Activated CD8-positive, alpha-beta memory T cell treated with anti-CD3 and anti-CD28 coated beads, Interleukin-2, amount 50 U/mL, for 1 hour (primary cell): ENCODE results near the gene FBXO5.
"Not testable (repeated sequence)": the region's sequence is repeated elsewhere in the genome, so short reads cannot be mapped to it uniquely, and the experiment has no call there.

Experiments used
- DNase-seq: peaks from one replicate; pipeline ENCODE4 v3.0.0-alpha.2; 2020; ENCODE audit errors: extremely low read depth

Gene FBXO5

GRCh38 chr6:152993431-152993830 is 10.6 kb upstream of the FBXO5 start:
- no peak for DNase-seq

- no peak for DNase-seq
Measured at GRCh38 chr6:152986978-152987377, 4.1 kb upstream of the FBXO5 start.

GRCh38 chr6:152985300-152985699 is 2.5 kb upstream of the FBXO5 start:
- DNase-seq, result not testable (repeated sequence)

GRCh38 chr6:152984513-152984872 is 1.7 kb upstream of the FBXO5 start:
- DNase-seq, result no peak

- DNase-seq, result peak; percentile 54
Measured at GRCh38 chr6:152983637-152984512, 1.0 kb upstream of the FBXO5 start.

GRCh38 chr6:152981989-152982903 is 595 bp downstream of the FBXO5 start:
- DNase-seq, result no peak

- no peak for DNase-seq
Measured at GRCh38 chr6:152981219-152981618, 1.6 kb downstream of the FBXO5 start.

GRCh38 chr6:152980656-152981055 is 2.2 kb downstream of the FBXO5 start:
- no peak for DNase-seq

GRCh38 chr6:152979116-152979515 is 3.7 kb downstream of the FBXO5 start:
- no peak for DNase-seq

GRCh38 chr6:152978058-152978457 is 4.8 kb downstream of the FBXO5 start:
- DNase-seq, result no peak

GRCh38 chr6:152977556-152977955 is 5.3 kb downstream of the FBXO5 start:
- no peak for DNase-seq

- no peak for DNase-seq
Measured at GRCh38 chr6:152976749-152977148, 6.1 kb downstream of the FBXO5 start.

GRCh38 chr6:152975204-152975915 is 7.5 kb downstream of the FBXO5 start:
- DNase-seq, result no peak

GRCh38 chr6:152973916-152974315 is 8.9 kb downstream of the FBXO5 start:
- no peak for DNase-seq

GRCh38 chr6:152969688-152970418 is 13.0 kb downstream of the FBXO5 start:
- no peak for DNase-seq

- not testable (repeated sequence) for DNase-seq
Measured at GRCh38 chr6:152966168-152966894, 16.5 kb downstream of the FBXO5 start.

- DNase-seq, result no peak
Measured at GRCh38 chr6:152959333-152959732, 23.5 kb downstream of the FBXO5 start.

GRCh38 chr6:152957796-152958195 is 25.0 kb downstream of the FBXO5 start:
- DNase-seq, result no peak

- DNase-seq, result no peak
Measured at GRCh38 chr6:152954443-152954842, 28.4 kb downstream of the FBXO5 start.

GRCh38 chr6:152952866-152953509 is 29.9 kb downstream of the FBXO5 start:
- no peak for DNase-seq
